ENCODE results near the gene GFOD1.

DNA sequence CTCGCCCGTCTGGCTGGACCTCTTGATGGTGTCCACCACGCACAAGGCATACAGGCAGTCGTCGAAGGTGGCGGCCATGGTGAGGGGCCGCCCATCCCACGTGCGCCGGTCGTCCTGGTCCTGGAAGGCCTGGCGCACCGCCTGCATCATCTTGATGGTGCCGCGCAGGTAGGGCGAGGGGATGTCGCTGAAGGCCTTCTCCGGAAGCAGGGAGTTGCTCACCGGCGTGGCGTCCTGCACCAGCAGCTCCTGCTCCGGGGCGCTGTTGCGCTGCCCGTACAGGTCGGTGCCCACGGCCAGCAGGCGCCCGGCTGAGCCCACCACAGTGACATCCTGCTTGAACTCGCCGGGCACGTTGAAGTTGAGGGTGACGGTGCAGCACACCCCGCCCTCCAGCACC lies 122.6 kb downstream of the GFOD1 start:
- no peak for TF ChIP-seq CTCF (IDR thresholded peaks at IDR 0.05)
- no peak for TF ChIP-seq POLR2A (IDR thresholded peaks at IDR 0.05)
- TF ChIP-seq POLR2AphosphoS5 (IDR thresholded peaks at IDR 0.05) = no peak

All from sigmoid colon (tissue), 4 donors.